OCI-LY1 (cell line): ENCODE results near the gene KANTR.

ENCODE experiments used
- H2AFZ ChIP-seq: fragments of 200-600 bp; sonication (generic), shearing (Covaris generic); 2 replicates; pipeline ENCODE4 v1.6.0; 2014; ENCODE audit warnings: antibody characterized with exemption, mild to moderate bottlenecking, low read length
- H3F3A ChIP-seq: fragments of 200-600 bp; sonication (generic), shearing (Covaris generic); 2 replicates; pipeline ENCODE4 v1.6.0; 2014; ENCODE audit warnings: mild to moderate bottlenecking, antibody characterized with exemption, low read length, moderate library complexity; ENCODE audit not compliant: insufficient read depth
- H3K27ac ChIP-seq: fragments of 200-600 bp; sonication (generic); 2 replicates; pipeline ENCODE4 v1.5.1; 2014; ENCODE audit warnings: low read length, mixed run types, mild to moderate bottlenecking, low read depth; ENCODE audit not compliant: poor library complexity, severe bottlenecking
- H3K27me3 ChIP-seq: fragments of 200-600 bp; sonication (generic); 2 replicates; pipeline ENCODE4 v1.6.0; 2014; ENCODE audit warnings: antibody characterized with exemption, mild to moderate bottlenecking, low read length, moderate library complexity; ENCODE audit not compliant: insufficient read depth
- H3K36me3 ChIP-seq: fragments of 200-600 bp; sonication (generic); 2 replicates; pipeline ENCODE4 v1.6.1; 2014; ENCODE audit warnings: mild to moderate bottlenecking, antibody characterized with exemption, low read length, moderate library complexity, mixed read lengths; ENCODE audit not compliant: insufficient read depth
- H3K4me1 ChIP-seq: fragments of 200-600 bp; sonication (generic); 2 replicates; pipeline ENCODE4 v1.5.1; 2014; ENCODE audit warnings: mild to moderate bottlenecking, low read length, moderate library complexity; ENCODE audit not compliant: insufficient read depth, severe bottlenecking
- H3K4me2 ChIP-seq: fragments of 200-600 bp; sonication (generic), shearing (Covaris generic); 2 replicates; pipeline ENCODE4 v1.6.1; 2014; ENCODE audit warnings: low read length
- H3K4me3 ChIP-seq: fragments of 200-600 bp; sonication (generic); 2 replicates; pipeline ENCODE4 v1.5.1; 2014; ENCODE audit warnings: low read length, low read depth, mild to moderate bottlenecking, mixed read lengths; ENCODE audit not compliant: poor library complexity, severe bottlenecking
- H3K79me2 ChIP-seq: fragments of 200-600 bp; shearing (Covaris generic); 2 replicates; pipeline ENCODE4 v1.6.1; 2016; ENCODE audit warnings: mixed run types, low read length, mixed read lengths; ENCODE audit not compliant: insufficient read depth
- H3K9ac ChIP-seq: fragments of 200-600 bp; sonication (generic), shearing (Covaris generic); 2 replicates; pipeline ENCODE4 v1.6.1; 2014; ENCODE audit warnings: mild to moderate bottlenecking, low read length, mixed read lengths
- H3K9me2 ChIP-seq: fragments of 200-600 bp; sonication (generic), shearing (Covaris generic); 2 replicates; pipeline ENCODE4 v1.6.1; 2014; ENCODE audit warnings: low read depth, mild to moderate bottlenecking, low read length, mixed read lengths
- H3K9me3 ChIP-seq: fragments of 200-600 bp; shearing (Covaris generic); 2 replicates; pipeline ENCODE4 v1.6.1; 2014; ENCODE audit warnings: low read length, mixed read lengths
- H4K20me1 ChIP-seq: fragments of 200-600 bp; sonication (generic), shearing (Covaris generic); 2 replicates; pipeline ENCODE4 v1.6.0; 2016; ENCODE audit warnings: mild to moderate bottlenecking, low read length; ENCODE audit not compliant: insufficient read depth
- EZH2 ChIP-seq: fragments of 200-600 bp; sonication (generic), shearing (Covaris generic); IDR thresholded peaks from 2 replicates; pipeline ENCODE4 v1.8.0; 2017; ENCODE audit warnings: borderline replicate concordance, mixed run types, mild to moderate bottlenecking, antibody characterized with exemption, low read length, moderate library complexity, mixed read lengths
- TF ChIP-seq, protein P1 (sequence below): fragments of 200-600 bp; sonication (generic), shearing (Covaris generic); IDR thresholded peaks from 2 replicates; pipeline ENCODE4 v1.5.1; 2017; ENCODE audit warnings: mild to moderate bottlenecking, antibody characterized with exemption, low read length, moderate library complexity, mixed read lengths

The KANTR gene

DNA sequence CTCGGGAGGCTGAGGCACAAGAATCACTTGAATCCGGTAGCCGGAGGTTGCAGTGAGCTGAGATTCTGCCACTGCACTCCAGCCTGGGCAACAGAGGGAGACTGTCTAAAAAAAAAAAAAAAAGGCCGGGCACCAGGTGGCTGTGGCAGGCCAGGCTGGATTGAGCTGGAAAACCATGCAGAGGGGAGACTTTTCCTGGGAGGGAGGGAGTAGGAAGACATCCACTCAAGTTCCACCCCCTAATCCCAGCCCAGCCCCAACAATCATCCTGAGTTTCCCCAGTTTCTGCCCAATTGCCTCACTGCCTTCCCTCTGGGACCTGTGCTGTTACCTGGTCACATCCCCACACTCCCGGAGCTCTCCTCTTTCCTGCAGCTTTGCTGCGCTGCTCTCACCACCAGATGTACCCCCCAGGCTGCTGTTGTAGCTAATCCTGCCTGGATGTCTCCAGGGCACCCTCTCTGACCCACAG lies 20.8 kb upstream of the KANTR start:
- Histone ChIP-seq H3K9ac (peak overlapping the region; percentile 82; the same call in 1 of the 2 replicates), H3K4me2 (peak overlapping the region; percentile 58), H3K27ac (peak overlapping the region; percentile 100)

DNA sequence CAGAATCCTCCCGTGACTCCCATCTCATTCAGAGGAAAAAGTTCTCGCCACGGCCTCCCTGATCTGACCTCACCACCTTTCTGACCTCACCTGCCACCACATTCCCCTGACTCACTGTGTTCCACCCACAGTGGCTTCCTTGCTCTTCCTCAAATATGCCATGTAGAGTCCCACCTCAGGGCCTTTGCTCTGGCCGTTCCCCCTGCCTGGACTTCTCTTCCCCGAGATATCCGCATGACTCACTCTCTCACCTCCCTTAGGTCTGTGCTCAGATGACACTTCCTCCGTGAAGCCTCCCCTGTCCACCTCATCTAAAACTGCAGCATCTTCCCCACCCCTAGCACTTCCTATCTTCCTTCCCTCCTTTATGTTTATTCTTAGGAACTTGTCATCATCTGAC lies 18.9 kb upstream of the KANTR start:
- Histone ChIP-seq H3F3A (peaks cover 7% of the 10 kb centered on the region; the same call in 1 of the 2 replicates), H3K27me3 (no peaks in the 10 kb centered on the region), H3K4me2 (no peak overlapping the region), H4K20me1 (no peaks in the 10 kb centered on the region), H3K9me3 (no peaks in the 10 kb centered on the region), H3K36me3 (no peaks in the 10 kb centered on the region), H3K9ac (no peak overlapping the region), H3K4me1 (peaks cover 30% of the 10 kb centered on the region), H3K4me3 (no peak overlapping the region), H3K9me2 (no peaks in the 10 kb centered on the region), H2AFZ (no peak overlapping the region), H3K27ac (peak overlapping the region; percentile 55), H3K79me2 (no peaks in the 10 kb centered on the region)
- no peak for TF ChIP-seq EZH2
- TF ChIP-seq, protein P1, sequence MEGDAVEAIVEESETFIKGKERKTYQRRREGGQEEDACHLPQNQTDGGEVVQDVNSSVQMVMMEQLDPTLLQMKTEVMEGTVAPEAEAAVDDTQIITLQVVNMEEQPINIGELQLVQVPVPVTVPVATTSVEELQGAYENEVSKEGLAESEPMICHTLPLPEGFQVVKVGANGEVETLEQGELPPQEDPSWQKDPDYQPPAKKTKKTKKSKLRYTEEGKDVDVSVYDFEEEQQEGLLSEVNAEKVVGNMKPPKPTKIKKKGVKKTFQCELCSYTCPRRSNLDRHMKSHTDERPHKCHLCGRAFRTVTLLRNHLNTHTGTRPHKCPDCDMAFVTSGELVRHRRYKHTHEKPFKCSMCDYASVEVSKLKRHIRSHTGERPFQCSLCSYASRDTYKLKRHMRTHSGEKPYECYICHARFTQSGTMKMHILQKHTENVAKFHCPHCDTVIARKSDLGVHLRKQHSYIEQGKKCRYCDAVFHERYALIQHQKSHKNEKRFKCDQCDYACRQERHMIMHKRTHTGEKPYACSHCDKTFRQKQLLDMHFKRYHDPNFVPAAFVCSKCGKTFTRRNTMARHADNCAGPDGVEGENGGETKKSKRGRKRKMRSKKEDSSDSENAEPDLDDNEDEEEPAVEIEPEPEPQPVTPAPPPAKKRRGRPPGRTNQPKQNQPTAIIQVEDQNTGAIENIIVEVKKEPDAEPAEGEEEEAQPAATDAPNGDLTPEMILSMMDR, result no peak

More for the DNA sequence above, 20.8 kb upstream of the KANTR start:
- H3K4me3 ChIP-seq, result peak overlapping the region; percentile 52
- H3K27me3 ChIP-seq, result no peaks in the 10 kb centered on the region
- H3K9me3 ChIP-seq, result no peaks in the 10 kb centered on the region
- H4K20me1 ChIP-seq, result no peaks in the 10 kb centered on the region
- TF ChIP-seq EZH2, result no peak
- TF ChIP-seq, protein P1, result no peak
- no peak overlapping the region for H2AFZ ChIP-seq
- H3K36me3 ChIP-seq, result no peaks in the 10 kb centered on the region
- no peaks in the 10 kb centered on the region for H3K79me2 ChIP-seq
- peaks cover 7% of the 10 kb centered on the region; the same call in 1 of the 2 replicates for H3F3A ChIP-seq
- H3K9me2 ChIP-seq, result no peaks in the 10 kb centered on the region
- H3K4me1 ChIP-seq, result peaks cover 30% of the 10 kb centered on the region

DNA sequence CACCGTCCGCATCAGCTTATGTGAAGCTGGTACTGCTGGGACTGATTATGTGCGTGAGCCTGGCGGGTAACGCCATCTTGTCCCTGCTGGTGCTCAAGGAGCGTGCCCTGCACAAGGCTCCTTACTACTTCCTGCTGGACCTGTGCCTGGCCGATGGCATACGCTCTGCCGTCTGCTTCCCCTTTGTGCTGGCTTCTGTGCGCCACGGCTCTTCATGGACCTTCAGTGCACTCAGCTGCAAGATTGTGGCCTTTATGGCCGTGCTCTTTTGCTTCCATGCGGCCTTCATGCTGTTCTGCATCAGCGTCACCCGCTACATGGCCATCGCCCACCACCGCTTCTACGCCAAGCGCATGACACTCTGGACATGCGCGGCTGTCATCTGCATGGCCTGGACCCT lies 17.3 kb upstream of the KANTR start:
- H3K27me3 ChIP-seq, result no peaks in the 10 kb centered on the region
- H3K4me1 ChIP-seq, result peaks cover 31% of the 10 kb centered on the region
- H4K20me1 ChIP-seq, result no peaks in the 10 kb centered on the region
- H3K79me2 ChIP-seq, result no peaks in the 10 kb centered on the region
- no peaks in the 10 kb centered on the region for H3K9me2 ChIP-seq
- H3K9ac ChIP-seq, result no peak overlapping the region
- H3K9me3 ChIP-seq, result no peaks in the 10 kb centered on the region
- peaks cover 7% of the 10 kb centered on the region; the same call in 1 of the 2 replicates for H3F3A ChIP-seq
- no peak for TF ChIP-seq EZH2
- TF ChIP-seq, protein P1, result no peak
- no peak overlapping the region for H3K4me3 ChIP-seq
- no peak overlapping the region for H3K27ac ChIP-seq
- no peak overlapping the region for H2AFZ ChIP-seq
- no peaks in the 10 kb centered on the region for H3K36me3 ChIP-seq
- H3K4me2 ChIP-seq, result no peak overlapping the region
